GM18867 (cell line): Measurements from ENCODE around the gene VAMP5.

Experiments
- ATAC-seq: cut with Tn5 transposase; IDR thresholded peaks from one replicate; pipeline ENCODE4 v1.9.1; 2021; ENCODE audit warnings: mild to moderate bottlenecking, moderate library complexity; ENCODE audit not compliant: unreplicated experiment

VAMP5 gene

GRCh38 chr2:85623991-85624390 is 39.8 kb downstream of the VAMP5 start:
- ATAC-seq = no peak

GRCh38 chr2:85628658-85629057 is 44.4 kb downstream of the VAMP5 start:
- no peak for ATAC-seq

- no peak for ATAC-seq
Observed at GRCh38 chr2:85631316-85631715, 47.1 kb downstream of the VAMP5 start.

- ATAC-seq = no peak
Observed at GRCh38 chr2:85635011-85635410, 50.8 kb downstream of the VAMP5 start.

- no peak for ATAC-seq
Observed at GRCh38 chr2:85635636-85636035, 51.4 kb downstream of the VAMP5 start.

- peak; percentile 93 for ATAC-seq
Observed at GRCh38 chr2:85642725-85643124, 58.5 kb downstream of the VAMP5 start.
